Frontal cortex (tissue), 4 donors: ENCODE measurements around the gene ITGAD. TPM values are rescaled to one million over a fixed set of nuclear protein-coding genes. Genes with fewer than 3 reads are reported as not detected.

Experiments used
- DNase-seq, 2 donors: peaks; one replicate each; pipeline ENCODE4 v3.0.0; 2012; ENCODE audit warnings: low spot score in 2 of 2
- FAIRE-seq: peaks from 2 replicates; lab custom pipeline; 2012; peaks lifted over from hg19 to GRCh38; lab: Jason Lieb, UNC
- total RNA-seq: library from RNA; depleted of rRNA; stranded (reverse); fragments of >200 nt; gene quantifications from one replicate; pipeline ENCODE4 v1.2.3, GENCODE V29; 2014
- donor health status: control.
- donor health status: control.
- donor health status: control.

Gene ITGAD
- total RNA-seq, 1 donor from 2014 or later, result not detected

DNA sequence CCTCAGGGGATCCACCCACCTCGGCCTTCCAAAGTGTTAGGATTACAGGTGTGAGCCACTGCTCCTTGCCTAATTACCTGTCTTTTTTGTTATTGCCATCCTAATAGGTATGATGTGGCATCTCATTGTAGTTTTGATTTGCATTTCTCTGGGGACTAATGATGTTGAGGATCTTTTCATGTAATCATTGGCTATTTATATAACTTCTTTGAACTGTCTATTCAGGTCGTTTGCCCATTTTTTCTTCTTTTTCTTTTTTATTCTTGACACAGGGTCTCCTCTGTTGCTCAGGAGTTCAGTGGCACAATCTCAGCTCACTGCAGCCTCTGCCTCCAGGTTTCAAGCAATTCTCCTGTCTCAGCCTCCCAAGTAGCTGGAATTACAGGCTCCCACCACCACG, 77.5 kb downstream of the ITGAD start:
- DNase-seq, result no peak
- no peak for FAIRE-seq

DNA sequence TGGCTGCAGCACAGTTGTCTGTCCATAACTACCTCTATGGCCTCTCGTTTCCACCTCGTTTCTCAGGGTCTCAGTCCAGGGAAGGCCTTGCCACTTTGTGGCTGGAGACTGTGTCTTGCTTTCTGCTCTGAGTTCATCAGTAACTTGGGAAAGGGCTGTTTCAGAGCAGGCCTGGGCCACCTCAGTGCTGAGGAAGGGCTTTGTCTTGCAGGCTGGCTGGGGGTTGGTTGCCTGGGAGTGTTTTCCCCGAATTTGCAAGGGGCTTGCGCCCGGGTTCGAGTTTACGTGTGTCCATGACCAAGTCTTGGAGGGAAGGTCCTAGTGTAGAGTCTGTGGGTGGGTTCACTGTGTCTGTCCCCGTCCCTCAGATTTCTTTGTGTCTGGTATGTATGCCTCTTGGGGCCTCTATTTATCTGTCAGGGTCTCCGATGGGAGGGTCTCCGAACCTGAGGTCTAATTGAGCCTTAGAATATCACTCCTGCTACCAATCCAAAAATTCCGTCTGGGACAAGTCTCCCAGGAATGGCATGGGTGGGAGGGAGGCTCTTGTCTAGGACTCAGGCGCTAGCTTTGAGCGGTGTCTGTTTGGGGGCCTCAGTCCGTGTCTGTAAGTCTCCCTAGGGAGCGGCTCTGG, 78.2 kb downstream of the ITGAD start:
- no peak for FAIRE-seq
- no peak for DNase-seq

DNA sequence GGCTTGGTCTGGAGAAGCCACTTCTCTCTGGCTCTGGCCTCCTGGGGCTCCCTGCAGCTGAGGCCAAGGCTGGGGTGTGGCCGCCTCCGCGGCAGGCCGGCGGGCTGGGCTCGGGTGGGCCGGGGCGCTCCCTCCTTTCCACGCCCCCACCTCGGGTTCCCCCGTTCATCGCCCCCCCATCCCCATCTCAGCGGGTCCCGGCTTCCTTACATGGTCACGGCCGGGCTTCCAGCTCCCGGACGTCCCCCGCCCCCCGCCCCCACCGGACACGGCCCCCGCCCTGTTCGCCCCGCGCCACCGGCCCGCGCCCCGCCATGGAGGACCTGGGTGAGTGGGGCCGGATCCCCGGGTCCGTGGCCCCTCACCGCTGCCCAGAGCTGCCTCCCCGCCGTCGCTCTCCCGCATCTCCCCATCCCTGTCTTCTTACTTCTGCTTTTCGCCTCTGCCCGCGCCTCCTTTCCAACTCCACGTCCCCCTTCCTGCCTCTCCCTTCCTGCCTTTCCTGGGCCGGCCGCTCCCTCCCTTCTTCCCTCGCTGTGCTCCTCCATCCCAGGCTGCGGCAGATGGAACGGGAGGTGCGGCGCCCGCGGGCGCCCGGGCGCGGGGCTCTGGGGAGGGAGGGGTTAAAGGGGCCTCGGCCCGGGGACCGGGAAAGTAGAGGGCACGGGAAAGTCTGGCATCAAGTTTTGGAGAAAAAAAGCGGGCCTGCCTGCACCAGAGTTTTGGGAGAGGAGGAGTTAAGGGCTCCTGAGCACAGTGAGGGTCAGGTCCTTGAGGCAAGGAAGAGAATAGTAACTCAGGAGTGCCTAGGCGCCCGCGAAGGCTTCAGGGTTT, 79.0 kb downstream of the ITGAD start, which contains the start of gene TGFB1I1:
TGFB1I1 (plus strand) TSS at position 278 of the 834 bp plus-strand sequence; CDS start at position 315, 37 bp downstream.
- FAIRE-seq, result no peak
- peak; percentile 60 to 69 for DNase-seq

DNA sequence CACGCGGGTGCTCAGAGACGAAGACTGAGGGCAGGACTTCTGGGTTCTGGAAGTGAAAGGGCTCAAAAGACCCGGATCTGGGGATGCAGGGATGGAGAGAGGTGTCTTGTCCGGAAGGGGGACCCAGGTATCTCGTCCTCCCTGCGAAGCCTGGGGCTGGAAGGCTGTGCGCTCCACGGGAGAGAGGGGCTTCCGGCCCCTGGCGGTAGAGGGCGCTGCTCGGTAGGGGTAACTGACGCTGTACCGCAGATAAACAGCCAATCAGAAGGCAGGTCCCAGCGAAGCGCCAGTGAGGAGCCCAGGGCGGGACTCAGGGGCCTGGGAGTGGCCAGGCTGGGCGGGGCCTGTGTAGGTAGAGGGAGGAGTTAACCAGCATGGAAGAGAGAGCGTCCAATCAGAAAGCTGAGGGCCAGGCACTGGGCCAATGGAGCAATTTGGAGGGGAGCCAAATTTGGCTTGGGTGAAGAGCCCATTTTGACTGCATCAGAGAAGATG, 79.6 kb downstream of the ITGAD start:
- DNase-seq (peak; percentile 63 to 77), FAIRE-seq (no peak)

DNA sequence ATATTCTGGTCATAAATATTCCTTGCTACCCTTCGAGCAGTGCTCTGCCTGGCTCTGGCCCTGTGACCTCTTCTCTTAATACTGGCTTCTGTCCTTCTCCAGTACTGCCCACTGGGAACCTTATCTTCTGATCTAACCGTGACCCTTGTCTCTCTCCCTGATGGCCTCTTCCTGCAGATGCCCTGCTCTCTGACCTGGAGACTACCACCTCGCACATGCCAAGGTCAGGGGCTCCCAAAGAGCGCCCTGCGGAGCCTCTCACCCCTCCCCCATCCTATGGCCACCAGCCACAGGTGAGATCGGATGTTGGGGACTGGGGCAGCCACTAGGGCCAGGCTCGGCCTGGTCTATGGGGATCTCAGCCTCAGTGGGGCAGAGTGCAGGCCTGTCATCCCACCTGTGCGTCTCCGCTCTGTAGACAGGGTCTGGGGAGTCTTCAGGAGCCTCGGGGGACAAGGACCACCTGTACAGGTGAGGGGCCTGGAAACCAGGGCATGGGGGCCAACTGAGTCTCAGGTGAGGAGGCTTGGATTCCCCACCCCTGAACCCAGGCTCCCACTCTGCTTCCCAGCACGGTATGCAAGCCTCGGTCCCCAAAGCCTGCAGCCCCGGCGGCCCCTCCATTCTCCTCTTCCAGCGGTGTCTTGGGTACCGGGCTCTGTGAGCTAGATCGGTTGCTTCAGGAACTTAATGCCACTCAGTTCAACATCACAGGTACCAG, 80.3 kb downstream of the ITGAD start:
- DNase-seq (no peak), FAIRE-seq (no peak)

DNA sequence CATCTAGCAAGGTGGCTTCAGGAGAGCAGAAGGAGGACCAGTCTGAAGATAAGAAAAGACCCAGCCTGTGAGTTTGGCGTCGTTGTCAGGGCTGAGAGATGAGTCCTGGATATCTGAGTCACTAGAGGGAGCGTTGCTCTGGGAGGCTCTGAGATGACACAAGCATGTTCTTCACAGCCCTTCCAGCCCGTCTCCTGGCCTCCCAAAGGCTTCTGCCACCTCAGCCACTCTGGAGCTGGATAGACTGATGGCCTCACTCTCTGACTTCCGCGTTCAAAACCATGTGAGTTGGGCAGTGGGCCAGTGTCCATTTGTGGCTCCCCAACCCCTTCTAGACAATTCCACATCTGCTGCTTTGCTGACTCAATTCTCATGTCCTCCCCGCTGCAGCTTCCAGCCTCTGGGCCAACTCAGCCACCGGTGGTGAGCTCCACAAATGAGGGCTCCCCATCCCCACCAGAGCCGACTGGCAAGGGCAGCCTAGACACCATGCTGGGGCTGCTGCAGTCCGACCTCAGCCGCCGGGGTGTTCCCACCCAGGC, 81.1 kb downstream of the ITGAD start:
- FAIRE-seq (no peak), DNase-seq (no peak)

DNA sequence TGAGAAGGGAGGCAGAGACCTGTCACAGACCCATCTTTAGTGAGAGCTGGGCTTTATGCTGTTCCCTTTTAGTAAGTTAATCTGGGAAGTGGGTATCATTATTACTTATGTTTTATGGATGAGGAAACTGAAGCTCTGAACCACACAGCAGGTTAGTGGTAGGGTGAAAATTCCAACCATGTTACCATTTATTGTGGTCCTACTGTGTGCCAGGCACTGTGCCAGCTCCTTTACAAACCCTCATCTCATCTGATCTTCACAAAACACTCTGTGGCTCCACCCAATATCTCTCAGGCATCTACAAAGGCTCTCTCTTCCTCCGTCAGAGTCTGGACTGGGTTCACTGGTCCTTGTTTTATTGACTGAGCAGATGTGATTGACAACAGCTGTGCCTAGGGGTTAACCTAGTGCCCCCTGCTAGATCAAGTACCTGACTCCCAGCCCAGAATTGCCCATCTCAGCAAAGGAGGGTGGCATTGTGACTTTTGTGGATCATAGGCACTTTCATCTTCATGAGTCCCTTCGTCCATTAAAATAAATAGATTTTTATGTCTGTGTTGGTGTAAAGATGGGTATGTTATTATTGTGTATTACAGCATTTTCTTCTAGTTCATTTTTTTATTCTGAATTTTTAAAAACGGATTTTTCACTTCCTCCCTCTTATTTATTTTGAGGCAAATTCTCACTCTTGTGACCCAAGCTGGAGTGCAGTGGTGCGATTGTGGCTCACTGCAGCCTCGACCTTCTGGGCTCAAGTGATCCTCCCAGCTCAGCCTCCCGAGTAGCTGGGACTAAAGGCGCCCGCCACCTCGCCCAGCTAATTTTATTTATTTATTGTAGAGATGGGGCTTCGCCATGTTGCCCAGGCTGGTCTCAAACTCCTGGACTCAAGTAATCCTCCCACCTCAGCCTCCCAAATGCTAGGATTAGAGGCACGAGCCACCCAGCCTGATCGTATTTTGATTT, 81.9 kb downstream of the ITGAD start:
- no peak for FAIRE-seq
- no peak for DNase-seq

DNA sequence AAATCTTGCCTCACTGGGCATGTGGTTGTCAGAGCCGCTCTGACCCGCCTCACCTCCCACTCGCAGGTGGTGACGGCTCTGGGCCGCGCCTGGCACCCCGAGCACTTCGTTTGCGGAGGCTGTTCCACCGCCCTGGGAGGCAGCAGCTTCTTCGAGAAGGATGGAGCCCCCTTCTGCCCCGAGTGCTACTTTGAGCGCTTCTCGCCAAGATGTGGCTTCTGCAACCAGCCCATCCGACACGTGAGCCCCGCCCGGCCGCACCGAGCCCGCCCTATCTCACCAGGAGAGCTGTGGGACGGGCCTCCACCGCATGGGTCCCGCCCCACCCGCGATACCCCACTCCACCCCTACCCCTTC, 82.8 kb downstream of the ITGAD start:
- FAIRE-seq (no peak), DNase-seq (no peak)

Other genes with a start within 250 kb of the ITGAD start
- gene PRSS36, start 243.3 kb upstream of the ITGAD start, total RNA-seq, result 1.6 TPM
- 36.3 TPM for gene FUS, start 213.2 kb upstream of the ITGAD start, total RNA-seq
- gene PYCARD, start 190.6 kb upstream of the ITGAD start, total RNA-seq, result 1.6 TPM
- gene TRIM72, start 179.2 kb upstream of the ITGAD start, total RNA-seq, result 1.2 TPM
- 0.41 TPM for gene PYDC1, start 176.2 kb upstream of the ITGAD start, total RNA-seq
- 2.0 TPM for gene ITGAM, start 133.4 kb upstream of the ITGAD start, total RNA-seq
- gene ITGAX, start 38.2 kb upstream of the ITGAD start, total RNA-seq, result 0.41 TPM
- gene COX6A2, start 35.0 kb downstream of the ITGAD start, total RNA-seq, result not detected
- gene ZNF843, start 49.5 kb downstream of the ITGAD start, total RNA-seq, result 0.41 TPM
- 10.6 TPM for gene ARMC5, start 66.2 kb downstream of the ITGAD start, total RNA-seq
- gene TGFB1I1, start 78.8 kb downstream of the ITGAD start, total RNA-seq, result 1.2 TPM
- 1.2 TPM for gene SLC5A2, start 89.8 kb downstream of the ITGAD start, total RNA-seq
- gene RUSF1, start 115.1 kb downstream of the ITGAD start, total RNA-seq, result 26.9 TPM
- gene AHSP, start 134.6 kb downstream of the ITGAD start, total RNA-seq, result 22.0 TPM